PC-9 (cell line): ENCODE data around the gene PRLH. TPM values are rescaled to one million over a fixed set of nuclear protein-coding genes. Genes with fewer than 3 reads are reported as not detected.

Experiments used
- BruUV-seq: library from RNA; stranded (reverse); fragments of 400-500 nt; replicated peaks from 2 replicates; lab custom pipeline; 2021; lab: Mats Ljungman, UMichigan
- CTCF ChIA-PET: fragments of 300-600 bp; sonication (Branson Sonifier 250); formaldehyde crosslinking; loops from one replicate; lab custom pipeline; 2022; ENCODE audit warnings: antibody characterized with exemption; lab: Charles Lee
- POLR2A ChIA-PET: fragments of 300-600 bp; sonication (Branson Sonifier 250); formaldehyde crosslinking; loops from one replicate; lab custom pipeline; 2022; ENCODE audit warnings: antibody characterized with exemption; ENCODE audit not compliant: unreplicated experiment; lab: Charles Lee
- DNase-seq, 2 experiments: peaks; one replicate each; pipeline versions ENCODE4 v3.0.0 to v3.0.0-alpha.2; 2015 to 2022; ENCODE audit warnings: mixed read lengths in 1 of 2
- H2AFZ ChIP-seq: fragments of 200-600 bp; sonication (generic); 2 replicates; pipeline ENCODE4 v1.8.1; 2017; ENCODE audit warnings: antibody characterized with exemption
- H3F3A ChIP-seq: fragments of 200-600 bp; sonication (generic); 2 replicates; pipeline ENCODE4 v1.8.1; 2017; ENCODE audit warnings: antibody characterized with exemption, mild to moderate bottlenecking, low read depth; ENCODE audit not compliant: insufficient read depth
- H3K27ac ChIP-seq: fragments of 200-600 bp; sonication (generic); 2 replicates; pipeline ENCODE4 v1.6.1; 2016; ENCODE audit warnings: mixed run types
- H3K27me3 ChIP-seq: fragments of 200-600 bp; sonication (generic); 2 replicates; pipeline ENCODE4 v1.6.1; 2016; ENCODE audit warnings: low read depth, mixed run types; ENCODE audit not compliant: insufficient read depth
- H3K36me3 ChIP-seq: fragments of 200-600 bp; sonication (generic); 2 replicates; pipeline ENCODE4 v1.6.1; 2016; ENCODE audit warnings: low read depth, mixed run types
- H3K4me1 ChIP-seq: fragments of 200-600 bp; sonication (generic); replicated peaks from 2 replicates; pipeline ENCODE4 v1.6.1; 2016; ENCODE audit warnings: mixed run types; ENCODE audit not compliant: insufficient read depth
- H3K4me2 ChIP-seq: fragments of 200-600 bp; sonication (generic); 2 replicates; pipeline ENCODE4 v1.6.1; 2017; ENCODE audit warnings: mixed run types
- H3K4me3 ChIP-seq: fragments of 200-600 bp; sonication (generic); 2 replicates; pipeline ENCODE4 v1.6.1; 2016; ENCODE audit warnings: mixed run types
- H3K79me2 ChIP-seq: fragments of 200-600 bp; sonication (generic); 2 replicates; pipeline ENCODE4 v1.6.1; 2017; ENCODE audit warnings: low read depth, mixed run types
- H3K9me2 ChIP-seq: fragments of 200-600 bp; sonication (generic); 2 replicates; pipeline ENCODE4 v1.8.1; 2017; ENCODE audit warnings: mild to moderate bottlenecking; ENCODE audit not compliant: insufficient read depth
- H3K9me3 ChIP-seq: fragments of 200-600 bp; sonication (generic); 2 replicates; pipeline ENCODE4 v1.8.1; 2016; ENCODE audit warnings: low read depth; ENCODE audit not compliant: insufficient read depth
- H4K20me1 ChIP-seq: fragments of 200-600 bp; sonication (generic); 2 replicates; pipeline ENCODE4 v1.8.1; 2017; ENCODE audit not compliant: insufficient read depth
- CTCF ChIP-seq: fragments of 200-600 bp; sonication (generic); conservative IDR thresholded peaks from 2 replicates; pipeline ENCODE4 v1.6.1; 2017; ENCODE audit warnings: mixed run types, antibody characterized with exemption, mild to moderate bottlenecking, moderate library complexity
- EZH2 ChIP-seq: fragments of 200-600 bp; sonication (generic); IDR thresholded peaks from 2 replicates; pipeline ENCODE4 v1.8.0; 2017; ENCODE audit warnings: antibody characterized with exemption, low read depth
- intact Hi-C: fragments of 100-400 bp; cut with micrococcal nuclease; formaldehyde crosslinking; loops from one replicate; pipeline ENCODE4 v1.10.0; 2022; ENCODE audit not compliant: unreplicated experiment
- total RNA-seq: library from RNA; stranded (reverse); gene quantifications from 2 replicates; pipeline ENCODE4 v1.2.3, GENCODE V29; 2021

The PRLH gene
- total RNA-seq, 1 experiment from 2014 or later: not detected

GRCh38 chr2:237533668-237534161 is 32.7 kb upstream of the PRLH start:
- intact Hi-C loops: no loop called here
- ChIA-PET CTCF (interaction anchor here (0.6 kb wide), 1 partner anchor 17 kb away, joined by 3 read pairs; no protein-coding TSS in a partner anchor), POLR2A (no interaction called here)
- Histone ChIP-seq H3K9me2 (no peaks in the 10 kb centered on the region), H3K27ac (no peak overlapping the region), H3K4me3 (no peak overlapping the region), H3F3A (peaks cover 60% of the 10 kb centered on the region), H3K4me1 (no peaks in the 10 kb centered on the region), H3K36me3 (peaks cover 72% of the 10 kb centered on the region), H3K27me3 (no peaks in the 10 kb centered on the region), H3K9me3 (no peaks in the 10 kb centered on the region), H3K79me2 (no peaks in the 10 kb centered on the region), H2AFZ (no peak overlapping the region), H4K20me1 (peaks cover 18% of the 10 kb centered on the region), H3K4me2 (no peak overlapping the region)
- BruUV-seq: no TSS peak
- peak in 1 of 2 experiments; percentile 46 for DNase-seq
- TF ChIP-seq EZH2 (no peak), CTCF (no peak)

GRCh38 chr2:237534380-237534779 is 32.0 kb upstream of the PRLH start:
- no TSS peak for BruUV-seq
- Histone ChIP-seq H2AFZ (no peak overlapping the region), H3K79me2 (no peaks in the 10 kb centered on the region), H3K4me1 (no peaks in the 10 kb centered on the region), H4K20me1 (peaks cover 18% of the 10 kb centered on the region), H3K4me2 (no peak overlapping the region), H3K4me3 (no peak overlapping the region), H3K9me3 (no peaks in the 10 kb centered on the region), H3K27ac (no peak overlapping the region), H3K27me3 (no peaks in the 10 kb centered on the region), H3K9me2 (no peaks in the 10 kb centered on the region), H3K36me3 (peaks cover 70% of the 10 kb centered on the region), H3F3A (peaks cover 64% of the 10 kb centered on the region)
- DNase-seq: no peak
- POLR2A ChIA-PET: no interaction called here
- TF ChIP-seq EZH2: no peak
- no peak for TF ChIP-seq CTCF
- CTCF ChIA-PET: interaction anchor here (0.6 kb wide), 1 partner anchor 18 kb away, joined by 3 read pairs; no protein-coding TSS in a partner anchor
- intact Hi-C loops: no loop called here

DNA sequence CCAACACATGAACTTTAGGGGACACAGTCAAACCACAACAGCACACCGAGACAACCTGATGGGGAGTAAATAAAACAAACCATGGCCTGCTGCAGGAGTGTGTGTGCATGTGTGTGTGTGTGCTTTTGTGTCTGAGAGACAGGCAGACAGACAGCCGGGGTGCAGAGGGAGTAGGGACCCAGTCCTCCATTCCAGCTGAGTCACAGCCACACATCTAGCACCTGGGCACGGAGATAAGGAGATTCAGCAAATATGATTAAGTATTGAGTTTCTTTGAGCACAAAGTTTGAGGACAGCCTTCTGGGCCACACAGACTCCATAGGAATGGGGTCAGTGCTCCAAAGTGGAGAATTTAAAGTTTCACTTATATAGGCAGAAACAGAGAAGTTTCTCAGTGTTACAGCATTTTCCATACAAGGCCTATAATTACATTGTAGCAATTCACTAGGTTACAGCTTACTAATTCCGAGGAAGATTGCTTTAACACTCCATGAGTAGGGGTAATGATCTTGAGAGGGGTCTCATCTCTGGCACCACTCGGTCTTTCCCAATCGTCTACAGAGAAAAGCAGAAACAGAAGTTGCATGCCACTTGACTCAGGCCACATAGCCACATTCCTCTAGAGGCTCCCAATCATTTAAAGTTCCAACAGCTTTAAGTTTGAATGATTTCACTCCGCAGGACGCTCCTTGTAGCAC is 30.8 kb upstream of the PRLH start:
- no peak overlapping the region for H2AFZ ChIP-seq
- no TSS peak for BruUV-seq
- H3K9me3 ChIP-seq: no peaks in the 10 kb centered on the region
- POLR2A ChIA-PET: interaction anchor here (0.6 kb wide), 1 partner anchor 324 kb away, joined by 3 read pairs; the partner anchor contains the start of gene RAMP1
- peaks cover 68% of the 10 kb centered on the region for H3K36me3 ChIP-seq
- DNase-seq: no peak
- CTCF ChIA-PET: interaction anchor here (0.5 kb wide), 2 partner anchors 376 to 732 kb away, joined by 5 read pairs; no protein-coding TSS in a partner anchor
- H4K20me1 ChIP-seq: peaks cover 18% of the 10 kb centered on the region
- TF ChIP-seq CTCF (no peak), EZH2 (no peak)
- no peak overlapping the region for H3K27ac ChIP-seq
- H3K27me3 ChIP-seq: no peaks in the 10 kb centered on the region
- no peaks in the 10 kb centered on the region for H3K79me2 ChIP-seq
- peaks cover 71% of the 10 kb centered on the region for H3F3A ChIP-seq
- no peaks in the 10 kb centered on the region for H3K9me2 ChIP-seq
- H3K4me2 ChIP-seq: no peak overlapping the region
- intact Hi-C loops: no loop called here
- no peak overlapping the region for H3K4me3 ChIP-seq
- H3K4me1 ChIP-seq: no peaks in the 10 kb centered on the region
